B cell (primary cell): Measurements from ENCODE around the gene POU2F2.

Experiments used
- EZH2 ChIP-seq: IDR thresholded peaks from 2 replicates; pipeline ENCODE4 v1.6.1; 2012; ENCODE audit warnings: borderline replicate concordance, low read depth, mild to moderate bottlenecking, moderate library complexity, low read length; ENCODE audit not compliant: insufficient read depth, poor library complexity, severe bottlenecking
- TF ChIP-seq, protein P1 (sequence below): fragments of 200-600 bp; IDR thresholded peaks from one replicate; pipeline ENCODE4 v1.8.0; 2022; ENCODE audit warnings: antibody characterized with exemption, mild to moderate bottlenecking

DNA sequence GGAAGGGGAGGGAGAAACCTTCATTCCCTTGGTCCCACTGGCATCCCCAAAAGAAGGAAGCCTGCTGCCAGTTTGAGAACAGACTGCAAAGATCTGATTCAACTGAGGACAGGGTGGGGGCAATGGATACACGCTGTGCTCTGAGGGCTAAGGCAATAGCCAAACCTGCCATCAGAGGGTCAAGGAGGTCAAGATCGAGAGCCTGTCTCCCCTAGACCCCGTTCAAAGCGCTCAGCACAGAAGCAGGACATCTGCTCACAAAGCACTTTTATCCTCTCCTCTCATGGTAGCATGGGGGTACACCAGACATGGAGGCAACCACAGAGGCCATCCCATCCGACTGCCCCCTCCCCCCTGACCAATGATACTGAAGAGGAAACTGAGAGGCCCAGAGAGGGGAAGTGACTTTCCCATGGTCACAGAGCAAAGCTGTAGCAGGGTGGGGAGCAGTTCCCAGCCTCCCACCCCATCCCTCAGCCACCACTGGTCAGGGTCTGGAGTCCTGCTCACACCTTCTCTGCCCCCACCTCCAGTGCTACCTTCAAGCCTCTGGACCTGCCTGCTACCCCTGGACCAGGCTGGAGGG lies 11.1 kb downstream of the POU2F2 start:
- TF ChIP-seq, protein P1, sequence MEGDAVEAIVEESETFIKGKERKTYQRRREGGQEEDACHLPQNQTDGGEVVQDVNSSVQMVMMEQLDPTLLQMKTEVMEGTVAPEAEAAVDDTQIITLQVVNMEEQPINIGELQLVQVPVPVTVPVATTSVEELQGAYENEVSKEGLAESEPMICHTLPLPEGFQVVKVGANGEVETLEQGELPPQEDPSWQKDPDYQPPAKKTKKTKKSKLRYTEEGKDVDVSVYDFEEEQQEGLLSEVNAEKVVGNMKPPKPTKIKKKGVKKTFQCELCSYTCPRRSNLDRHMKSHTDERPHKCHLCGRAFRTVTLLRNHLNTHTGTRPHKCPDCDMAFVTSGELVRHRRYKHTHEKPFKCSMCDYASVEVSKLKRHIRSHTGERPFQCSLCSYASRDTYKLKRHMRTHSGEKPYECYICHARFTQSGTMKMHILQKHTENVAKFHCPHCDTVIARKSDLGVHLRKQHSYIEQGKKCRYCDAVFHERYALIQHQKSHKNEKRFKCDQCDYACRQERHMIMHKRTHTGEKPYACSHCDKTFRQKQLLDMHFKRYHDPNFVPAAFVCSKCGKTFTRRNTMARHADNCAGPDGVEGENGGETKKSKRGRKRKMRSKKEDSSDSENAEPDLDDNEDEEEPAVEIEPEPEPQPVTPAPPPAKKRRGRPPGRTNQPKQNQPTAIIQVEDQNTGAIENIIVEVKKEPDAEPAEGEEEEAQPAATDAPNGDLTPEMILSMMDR = no peak
- no peak for TF ChIP-seq EZH2
